Measurements from ENCODE around the gene SLC26A5.
"Not testable (repeated sequence)": the region's sequence is repeated elsewhere in the genome, so short reads cannot be mapped to it uniquely, and the experiment has no call there.

The SLC26A5 gene

GRCh38 chr7:103446049-103446520, at the start of gene SLC26A5:
TSS of gene SLC26A5 (minus strand) at chr7:103446207. CDS start at chr7:103421514, 24,693 bp downstream.
- DNase-seq = no peak

GRCh38 chr7:103487419-103487818, 41.4 kb upstream of the SLC26A5 start:
- DNase-seq = no peak

- not testable (repeated sequence) for DNase-seq
Observed at GRCh38 chr7:103486873-103487272, 40.9 kb upstream of the SLC26A5 start.

GRCh38 chr7:103480771-103481170, 34.8 kb upstream of the SLC26A5 start:
- no peak for DNase-seq

GRCh38 chr7:103474956-103475355, 28.9 kb upstream of the SLC26A5 start:
- no peak for DNase-seq

- DNase-seq = no peak
Observed at GRCh38 chr7:103469095-103469948, 23.3 kb upstream of the SLC26A5 start.

GRCh38 chr7:103466814-103467213, 20.8 kb upstream of the SLC26A5 start:
- DNase-seq = no peak

- DNase-seq = no peak
Observed at GRCh38 chr7:103462358-103462757, 16.4 kb upstream of the SLC26A5 start.

- no peak for DNase-seq
Observed at GRCh38 chr7:103447073-103447960, 1.3 kb upstream of the SLC26A5 start.

- DNase-seq = no peak
Observed at GRCh38 chr7:103445228-103446048, 569 bp downstream of the SLC26A5 start.

- no peak for DNase-seq
Observed at GRCh38 chr7:103439661-103440060, 6.3 kb downstream of the SLC26A5 start.

- no peak for DNase-seq
Observed at GRCh38 chr7:103437623-103438022, 8.4 kb downstream of the SLC26A5 start.

GRCh38 chr7:103432712-103433111, 13.3 kb downstream of the SLC26A5 start:
- DNase-seq = no peak

GRCh38 chr7:103425177-103425576, 20.8 kb downstream of the SLC26A5 start:
- DNase-seq = no peak

- DNase-seq = no peak
Observed at GRCh38 chr7:103423467-103424179, 22.4 kb downstream of the SLC26A5 start.

GRCh38 chr7:103420857-103421384, 25.1 kb downstream of the SLC26A5 start:
- DNase-seq = no peak

GRCh38 chr7:103418241-103418640, 27.8 kb downstream of the SLC26A5 start:
- no peak for DNase-seq

GRCh38 chr7:103413407-103413806, 32.6 kb downstream of the SLC26A5 start:
- DNase-seq = no peak

GRCh38 chr7:103412151-103412550, 33.9 kb downstream of the SLC26A5 start:
- DNase-seq = no peak

GRCh38 chr7:103405789-103406613, 40.0 kb downstream of the SLC26A5 start:
- not testable (repeated sequence) for DNase-seq

GRCh38 chr7:103399687-103400086, 46.3 kb downstream of the SLC26A5 start:
- not testable (repeated sequence) for DNase-seq

All from activated T-cell treated with anti-CD3 and anti-CD28 coated beads, Interleukin-2, amount 50 U/mL, for 1 hour (primary cell).